ENCODE results near the gene ARFGAP1. TPM values are rescaled to one million over a fixed set of nuclear protein-coding genes. Genes with fewer than 3 reads are reported as not detected.

ARFGAP1 gene
- total and polyA plus RNA-seq, 2 of the 4 experiments (the other 2 are of a cell fraction) = 59.1 to 194 TPM

GRCh38 chr20:63287697-63288580 is 15.3 kb downstream of the ARFGAP1 start (continued):
- TF ChIP-seq MAZ (IDR thresholded peaks at IDR 0.05; ENCODE audit: borderline replicate concordance, low read depth, low read length) = no peak

- Histone ChIP-seq H3K23ac (ENCODE audit: low read depth, low read length) (no peak overlapping the region), H2AK9ac (replicated peaks; ENCODE audit: low read depth, low read length, poor library complexity) (peak overlapping the region; percentile 50), H2BK15ac (ENCODE audit: low read depth, low read length) (no peak overlapping the region), H3K9ac (ENCODE audit: low read depth, low read length) (no peak overlapping the region), H3K27ac (ENCODE audit: insufficient read depth, low read length) (no peak overlapping the region), H3K4me2 (ENCODE audit: low read depth, low read length) (no peak overlapping the region), H2AK5ac (ENCODE audit: low read depth, low read length) (no peak overlapping the region), H3K9me3 (ENCODE audit: control insufficient read depth, insufficient read depth, low read length) (no peaks in the 10 kb centered on the region), H3K18ac (ENCODE audit: low read depth, low read length) (no peak overlapping the region), H3K36me3 (ENCODE audit: control insufficient read depth, insufficient read depth, low read length) (peaks cover 51% of the 10 kb centered on the region), H3K4ac (ENCODE audit: low read depth, low read length) (no peak overlapping the region), H3K79me1 (ENCODE audit: low read depth in 1 of 2, low read length in 2 of 2) (peaks cover 0 to 17% of the 10 kb centered on the region in 2 experiments; a peak in 1 of 4 replicates), H4K20me1 (ENCODE audit: insufficient read depth, low read length) (peaks cover 59% of the 10 kb centered on the region), H3K56ac (ENCODE audit: extremely low read depth, insufficient read depth, low read length) (no peak overlapping the region), H3K14ac (replicated peaks; ENCODE audit: low read depth, low read length) (no peak overlapping the region), H3K4me3 (ENCODE audit: insufficient read depth, low read depth, low read length) (no peak overlapping the region), H2AFZ (replicated peaks; ENCODE audit: low read length, poor library complexity) (peak overlapping the region; percentile 41), H2BK5ac (ENCODE audit: low read depth, low read length, poor library complexity, severe bottlenecking) (no peak overlapping the region), H4K8ac (ENCODE audit: low read depth in 2 of 2, low read length in 2 of 2) (no peak overlapping the region), H3K27me3 (ENCODE audit: control insufficient read depth, insufficient read depth, low read length) (no peaks in the 10 kb centered on the region), H4K5ac (ENCODE audit: low read depth, low read length) (no peak overlapping the region), H2BK120ac (ENCODE audit: low read depth, low read length) (no peak overlapping the region), H3K4me1 (ENCODE audit: control insufficient read depth, insufficient read depth, low read length) (no peaks in the 10 kb centered on the region), H2BK20ac (ENCODE audit: low read depth, low read length) (no peak overlapping the region), H3K9me1 (ENCODE audit: insufficient read depth, low read length) (no peaks in the 10 kb centered on the region), H4K91ac (ENCODE audit: insufficient read depth, low read depth, low read length) (no peak overlapping the region)
- DNase-seq (no peak), ATAC-seq (ENCODE audit: low read depth) (no peak)
- WGBS, 2 experiments (ENCODE audit: extremely low coverage in 2 of 2, insufficient read length in 1 of 2) = 97% methylated on average over 17 of the region's 28 CpGs; no CpG with 5 or more reads in 1 of the 2 experiments
- TF ChIP-seq BHLHE40 (IDR thresholded peaks at IDR 0.05; ENCODE audit: low read depth, low read length) (no peak), CEBPB (IDR thresholded peaks at IDR 0.05; ENCODE audit: low read depth, low read length) (no peak), MAFK (IDR thresholded peaks at IDR 0.05; ENCODE audit: low read depth, low read length) (no peak), RCOR1 (IDR thresholded peaks at IDR 0.05; ENCODE audit: insufficient replicate concordance, low read length) (no peak)
- TF ChIP-seq, protein P1, sequence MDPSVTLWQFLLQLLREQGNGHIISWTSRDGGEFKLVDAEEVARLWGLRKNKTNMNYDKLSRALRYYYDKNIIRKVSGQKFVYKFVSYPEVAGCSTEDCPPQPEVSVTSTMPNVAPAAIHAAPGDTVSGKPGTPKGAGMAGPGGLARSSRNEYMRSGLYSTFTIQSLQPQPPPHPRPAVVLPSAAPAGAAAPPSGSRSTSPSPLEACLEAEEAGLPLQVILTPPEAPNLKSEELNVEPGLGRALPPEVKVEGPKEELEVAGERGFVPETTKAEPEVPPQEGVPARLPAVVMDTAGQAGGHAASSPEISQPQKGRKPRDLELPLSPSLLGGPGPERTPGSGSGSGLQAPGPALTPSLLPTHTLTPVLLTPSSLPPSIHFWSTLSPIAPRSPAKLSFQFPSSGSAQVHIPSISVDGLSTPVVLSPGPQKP (IDR thresholded peaks at IDR 0.05; ENCODE audit: borderline replicate concordance, low read depth, low read length) = no peak
- intact Hi-C loops (cut with micrococcal nuclease) = no loop called here
- ChIA-PET POLR2A (ENCODE audit: unreplicated experiment) (no interaction called here), CTCF (no interaction called here)
- in situ Hi-C loops (cut with MboI; ENCODE audit: low sequenced_read_pairs) = no loop called here
- dilution Hi-C loops (cut with HindIII; ENCODE audit: low sequenced_read_pairs, unreplicated experiment) = no loop called here
- TSS peak; percentile 67 for BruUV-seq (replicated peaks)
Measured at GRCh38 chr20:63288581-63289251, 16.1 kb downstream of the ARFGAP1 start.
